Measurements from ENCODE around the gene PCSK6. TPM values are rescaled to one million over a fixed set of nuclear protein-coding genes. Genes with fewer than 3 reads are reported as not detected.

PCSK6 gene
- total and polyA plus RNA-seq, 9 donors = 3.8 to 26.0 (median 13.0) TPM

DNA sequence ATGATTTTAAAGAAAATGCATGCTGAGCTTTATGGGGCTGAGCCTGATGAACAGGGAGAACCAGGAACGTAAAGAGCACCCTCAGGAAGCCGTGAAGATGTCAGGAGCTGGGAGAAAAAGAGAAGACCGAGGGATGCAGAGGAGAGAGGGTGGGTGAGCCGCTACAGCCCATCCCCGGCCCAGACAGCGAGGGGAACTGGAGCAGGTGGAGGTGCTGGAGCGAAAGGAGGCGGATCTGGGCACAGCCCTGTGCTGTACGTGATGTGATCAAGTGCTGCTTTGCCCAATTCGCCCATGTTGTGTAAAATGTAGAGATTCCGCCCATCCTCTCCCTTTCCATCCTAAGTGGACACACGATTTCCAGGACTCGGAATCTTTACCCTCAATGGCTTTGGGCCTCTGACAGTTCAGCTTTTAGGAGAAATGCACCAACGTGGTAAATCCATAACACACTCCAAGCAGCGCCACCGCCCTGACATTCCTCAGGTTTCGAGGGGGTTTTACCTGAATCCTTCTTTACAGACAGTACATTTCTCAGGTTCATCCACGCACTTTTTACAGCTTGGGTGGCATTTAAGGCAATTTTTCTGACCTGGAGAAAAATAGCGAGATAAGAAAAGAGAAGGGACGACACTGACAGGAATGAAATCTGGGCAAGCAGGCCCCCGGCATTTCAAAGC lies 167.4 kb downstream of the PCSK6 start:
- 89 to 91% (median 89%) methylated on average over 21 of the region's 21 CpGs for WGBS, 3 donors
- intact Hi-C loops (cut with DNase I) = no loop called here
- TF ChIP-seq, protein P1, sequence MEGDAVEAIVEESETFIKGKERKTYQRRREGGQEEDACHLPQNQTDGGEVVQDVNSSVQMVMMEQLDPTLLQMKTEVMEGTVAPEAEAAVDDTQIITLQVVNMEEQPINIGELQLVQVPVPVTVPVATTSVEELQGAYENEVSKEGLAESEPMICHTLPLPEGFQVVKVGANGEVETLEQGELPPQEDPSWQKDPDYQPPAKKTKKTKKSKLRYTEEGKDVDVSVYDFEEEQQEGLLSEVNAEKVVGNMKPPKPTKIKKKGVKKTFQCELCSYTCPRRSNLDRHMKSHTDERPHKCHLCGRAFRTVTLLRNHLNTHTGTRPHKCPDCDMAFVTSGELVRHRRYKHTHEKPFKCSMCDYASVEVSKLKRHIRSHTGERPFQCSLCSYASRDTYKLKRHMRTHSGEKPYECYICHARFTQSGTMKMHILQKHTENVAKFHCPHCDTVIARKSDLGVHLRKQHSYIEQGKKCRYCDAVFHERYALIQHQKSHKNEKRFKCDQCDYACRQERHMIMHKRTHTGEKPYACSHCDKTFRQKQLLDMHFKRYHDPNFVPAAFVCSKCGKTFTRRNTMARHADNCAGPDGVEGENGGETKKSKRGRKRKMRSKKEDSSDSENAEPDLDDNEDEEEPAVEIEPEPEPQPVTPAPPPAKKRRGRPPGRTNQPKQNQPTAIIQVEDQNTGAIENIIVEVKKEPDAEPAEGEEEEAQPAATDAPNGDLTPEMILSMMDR (IDR thresholded peaks at IDR 0.05) = no peak
- no peak for TF ChIP-seq POLR2A (IDR thresholded peaks at IDR 0.05)
- H3K36me3 ChIP-seq = no peaks in the 10 kb centered on the region
- H3K27ac ChIP-seq = no peak overlapping the region
- H3K27me3 ChIP-seq = no peaks in the 10 kb centered on the region
- H3K4me1 ChIP-seq (ENCODE audit: insufficient read depth) = no peaks in the 10 kb centered on the region
- no peaks in the 10 kb centered on the region for H3K9me3 ChIP-seq
- H3K4me3 ChIP-seq = no peak overlapping the region
- no peak for DNase-seq

DNA sequence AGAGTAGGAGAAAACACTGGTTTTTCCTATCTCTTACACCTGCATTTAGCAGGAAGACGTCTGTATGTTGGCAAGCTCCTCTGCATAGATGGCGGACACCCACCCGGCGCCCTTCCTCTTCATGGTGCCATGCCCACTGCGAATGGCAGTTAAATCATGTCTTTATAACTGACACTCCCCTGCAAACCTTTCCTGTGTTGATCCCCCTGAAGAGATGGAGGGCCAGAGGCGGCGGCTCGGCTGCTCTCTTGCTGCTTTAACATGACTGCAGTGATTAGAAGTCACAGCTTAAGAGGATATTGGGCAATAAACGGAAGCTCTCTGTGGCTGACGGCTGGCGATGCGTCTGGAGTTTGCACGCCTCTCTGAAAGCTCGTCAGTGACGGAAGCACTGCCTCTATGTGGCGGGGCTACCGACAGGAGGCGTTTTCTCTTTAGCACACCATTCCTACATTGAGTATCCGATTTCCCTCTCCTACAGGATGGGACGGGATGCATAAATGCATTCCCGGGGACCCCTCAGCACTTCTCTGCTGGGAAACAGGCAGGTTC lies 168.9 kb downstream of the PCSK6 start:
- H3K27ac ChIP-seq = no peak overlapping the region
- no peaks in the 10 kb centered on the region for H3K9me3 ChIP-seq
- 78 to 81% (median 80%) methylated on average over 21 of the region's 21 CpGs for WGBS, 3 donors
- no peak overlapping the region for H3K4me3 ChIP-seq
- no peaks in the 10 kb centered on the region for H3K27me3 ChIP-seq
- no peak for TF ChIP-seq POLR2A (IDR thresholded peaks at IDR 0.05)
- TF ChIP-seq, protein P1 (IDR thresholded peaks at IDR 0.05) = no peak
- no peak for TF ChIP-seq EP300 (IDR thresholded peaks at IDR 0.05)
- intact Hi-C loops (cut with DNase I) = no loop called here
- DNase-seq = no peak
- H3K4me1 ChIP-seq (ENCODE audit: insufficient read depth) = peaks cover 1% of the 10 kb centered on the region
- H3K36me3 ChIP-seq = no peaks in the 10 kb centered on the region

DNA sequence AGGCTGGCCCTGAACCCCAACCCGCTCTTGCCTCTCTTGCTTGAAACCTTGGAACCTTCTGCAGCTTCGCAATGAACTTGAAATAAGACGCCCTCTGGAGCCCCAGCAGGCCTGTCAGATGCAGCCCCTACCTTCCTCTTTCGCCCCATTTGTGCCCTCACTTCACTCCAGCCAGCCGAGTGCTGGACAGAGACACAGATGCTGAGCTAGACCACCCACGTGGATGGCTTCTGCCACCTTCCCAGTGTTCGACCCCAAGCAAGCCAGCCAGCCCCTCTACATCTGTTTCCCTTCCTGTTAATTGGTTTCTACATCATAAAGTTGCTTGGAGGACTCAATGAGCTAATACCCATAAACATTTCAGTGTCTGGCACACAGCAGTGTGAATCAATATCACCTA lies 170.7 kb downstream of the PCSK6 start:
- Histone ChIP-seq H3K9me3 (no peaks in the 10 kb centered on the region), H3K4me1 (ENCODE audit: insufficient read depth) (peaks cover 1% of the 10 kb centered on the region), H3K27ac (no peak overlapping the region), H3K4me3 (no peak overlapping the region), H3K36me3 (no peaks in the 10 kb centered on the region), H3K27me3 (no peaks in the 10 kb centered on the region)
- no peak for DNase-seq
- intact Hi-C loops (cut with DNase I) = no loop called here
- no peak for TF ChIP-seq POLR2A (IDR thresholded peaks at IDR 0.05)
- TF ChIP-seq EP300 (IDR thresholded peaks at IDR 0.05) = no peak
- TF ChIP-seq, protein P1 (IDR thresholded peaks at IDR 0.05) = no peak
- WGBS, 3 donors = 61 to 63% (median 62%) methylated on average over 7 of the region's 7 CpGs

DNA sequence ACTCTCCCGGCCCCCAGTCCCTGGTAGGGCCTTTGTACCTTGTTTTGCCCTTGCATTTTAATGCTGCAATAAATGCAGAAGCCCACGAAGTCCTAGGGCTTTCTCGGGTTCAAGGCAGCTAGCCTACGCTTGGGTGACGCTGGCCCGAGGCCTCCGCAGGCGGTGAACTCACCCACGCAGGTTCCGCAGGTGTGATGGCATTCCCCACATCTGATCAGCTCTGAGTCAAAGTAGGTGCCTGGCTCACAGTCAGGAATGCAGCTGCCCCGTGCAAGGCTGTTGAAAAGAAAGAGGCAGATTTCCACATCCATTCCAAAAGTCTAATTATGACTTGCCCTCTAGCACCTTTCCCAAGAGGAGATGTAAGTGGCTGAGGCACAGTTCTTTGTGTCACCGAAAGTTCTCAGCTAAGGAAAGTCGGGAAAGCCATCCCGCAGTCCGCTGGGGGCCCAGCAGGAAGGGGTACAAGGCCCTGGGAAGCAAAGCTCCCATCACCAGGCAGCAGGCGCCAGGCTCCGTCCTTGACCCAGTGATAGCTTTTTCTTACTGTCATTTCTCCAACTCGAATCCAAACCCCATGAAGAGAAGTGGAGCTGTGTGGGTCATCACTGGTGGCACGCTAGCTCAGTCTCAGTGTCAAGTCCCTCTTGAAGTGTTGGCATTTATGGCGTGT lies 171.2 kb downstream of the PCSK6 start:
- H3K9me3 ChIP-seq = no peaks in the 10 kb centered on the region
- H3K4me1 ChIP-seq (ENCODE audit: insufficient read depth) = peaks cover 1% of the 10 kb centered on the region
- H3K4me3 ChIP-seq = no peak overlapping the region
- TF ChIP-seq, protein P1 (IDR thresholded peaks at IDR 0.05) = no peak
- TF ChIP-seq POLR2A (IDR thresholded peaks at IDR 0.05) (no peak), EP300 (IDR thresholded peaks at IDR 0.05) (no peak)
- H3K27ac ChIP-seq = no peak overlapping the region
- intact Hi-C loops (cut with DNase I) = no loop called here
- DNase-seq = no peak
- H3K36me3 ChIP-seq = no peaks in the 10 kb centered on the region
- no peaks in the 10 kb centered on the region for H3K27me3 ChIP-seq
- 89 to 90% (median 90%) methylated on average over 20 of the region's 20 CpGs for WGBS, 3 donors
